SK-MEL-5 (cell line): ENCODE results near the gene ASF1B. TPM values are rescaled to one million over a fixed set of nuclear protein-coding genes. Genes with fewer than 3 reads are reported as not detected.
A peak's percentile ranks its signal among the peaks of the same experiment; 100 is the strongest.
"Not testable (repeated sequence)": the region's sequence is repeated elsewhere in the genome, so short reads cannot be mapped to it uniquely, and the experiment has no call there.

ENCODE experiments used
- DNase-seq: peaks from one replicate; pipeline ENCODE4 v3.0.0-alpha.2; 2016; ENCODE audit warnings: low read depth, low spot score
- in situ Hi-C: cut with HindIII; loops from 2 replicates; pipeline ENCODE4 v1.10.0; 2016; ENCODE audit warnings: low sequenced_read_pairs, high pct_unique_total_duplicates, low pct_unique_long_range_greater_than_20kb
- polyA plus RNA-seq, 2 experiments: library from polyadenylated mRNA; depleted of rRNA; stranded (reverse); fragments of >200 nt; gene quantifications; 2 replicates each; pipeline ENCODE4 v1.2.3, GENCODE V29; 2015
- total RNA-seq: library from RNA; depleted of rRNA; stranded (reverse); fragments of >200 nt; shearing (Covaris generic); gene quantifications from 2 replicates; pipeline ENCODE4 v1.2.3, GENCODE V29; 2014; rRNA removed

ASF1B gene
- total RNA-seq: 16.6 TPM in 2 replicates
- polyA plus RNA-seq (2015; cell fraction: cytosol; rRNA removed): 22.5 and 24.1 TPM in 2 replicates
- polyA plus RNA-seq (2015; cell fraction: nucleus; rRNA removed): 4.2 and 6.0 TPM in 2 replicates

- DNase-seq: peak; percentile 98
Observed at GRCh38 chr19:14136509-14137281, at the start of gene ASF1B. Gene ASF1B (minus strand): TSS chr19:14136589. CDS start chr19:14136456, 133 bp downstream.

GRCh38 chr19:14185691-14186090, 49.3 kb upstream of the ASF1B start:
- in situ Hi-C loops, DNase-seq: not testable (repeated sequence)

More at GRCh38 chr19:14136509-14137281, at the start of gene ASF1B:
- in situ Hi-C loops: no loop called here

GRCh38 chr19:14185158-14185557, 48.8 kb upstream of the ASF1B start:
- no peak for DNase-seq
- in situ Hi-C loops: no loop called here

DNA sequence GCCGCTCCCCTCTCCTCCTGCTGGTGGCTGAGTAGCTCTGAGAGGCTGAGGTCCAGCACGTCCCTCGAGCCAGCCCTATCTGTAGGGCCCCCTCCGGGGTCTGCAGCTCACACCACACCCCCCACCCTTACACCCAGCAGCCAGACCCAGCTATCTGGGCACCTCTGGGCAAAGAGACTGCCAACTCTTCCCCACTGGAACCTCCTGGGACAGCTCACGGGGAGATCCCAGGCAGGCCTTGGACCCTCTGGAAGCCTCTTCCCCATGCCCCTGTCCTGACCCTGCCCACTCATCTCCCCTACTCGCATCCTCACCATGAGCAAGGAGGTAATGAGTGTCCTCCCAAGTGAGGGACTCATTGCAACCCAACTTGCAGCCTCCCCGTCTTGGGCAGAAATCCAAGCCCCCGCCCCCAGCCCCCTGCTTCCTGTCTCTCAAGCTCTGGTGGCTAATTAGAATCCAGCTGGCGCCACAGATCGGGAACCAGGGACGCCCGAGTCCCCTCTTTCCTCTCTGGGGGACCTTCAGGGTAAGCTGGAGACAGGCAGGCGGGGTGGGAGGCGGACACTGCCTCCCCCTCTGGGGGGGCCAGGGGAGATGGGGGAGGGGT, 47.5 kb upstream of the ASF1B start:
- in situ Hi-C loops: no loop called here
- no peak for DNase-seq

GRCh38 chr19:14182476-14182875, 46.1 kb upstream of the ASF1B start:
- no peak for DNase-seq
- in situ Hi-C loops: no loop called here

GRCh38 chr19:14181906-14182305, 45.5 kb upstream of the ASF1B start:
- in situ Hi-C loops: no loop called here
- no peak for DNase-seq

DNA sequence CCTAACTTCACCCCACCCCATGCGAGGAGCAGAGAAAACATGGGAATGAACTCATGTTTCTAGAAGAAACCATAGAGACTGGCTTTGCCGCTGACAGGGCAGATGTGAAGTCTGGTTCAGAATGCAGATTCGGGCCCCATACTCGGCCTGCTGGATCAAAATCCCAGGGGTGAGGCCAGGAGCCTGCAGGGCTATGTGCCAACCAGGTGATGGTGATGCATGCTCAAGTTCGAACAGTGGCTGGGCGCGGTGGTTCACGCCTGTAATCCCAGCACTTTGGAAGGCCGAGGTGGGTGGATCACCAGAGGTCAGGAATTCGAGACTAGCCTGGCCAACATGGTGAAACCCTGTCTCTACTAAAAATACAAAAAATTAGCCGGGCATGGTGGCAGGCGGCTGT, 44.8 kb upstream of the ASF1B start:
- in situ Hi-C loops, DNase-seq: not testable (repeated sequence)

- in situ Hi-C loops: no loop called here
- no peak for DNase-seq
Observed at GRCh38 chr19:14177496-14178074, 41.2 kb upstream of the ASF1B start.

DNA sequence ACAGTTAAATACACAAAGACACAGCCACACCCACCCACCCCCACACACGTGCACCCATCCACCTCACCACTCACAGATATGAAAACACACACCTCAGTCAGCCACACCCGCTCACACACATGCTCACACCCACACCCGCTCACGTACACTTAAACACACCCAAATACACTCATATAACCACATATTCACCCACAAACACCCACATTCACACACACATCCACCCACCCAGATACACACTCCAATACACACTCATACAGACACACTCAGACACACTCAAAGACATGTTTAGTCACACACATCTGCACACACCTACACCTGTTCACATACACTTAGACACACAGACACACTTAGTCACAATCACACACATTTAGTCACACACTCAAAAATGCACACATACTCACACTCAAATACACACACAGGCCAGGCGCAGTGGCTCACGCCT, 39.0 kb upstream of the ASF1B start:
- in situ Hi-C loops: no loop called here
- DNase-seq: no peak

DNA sequence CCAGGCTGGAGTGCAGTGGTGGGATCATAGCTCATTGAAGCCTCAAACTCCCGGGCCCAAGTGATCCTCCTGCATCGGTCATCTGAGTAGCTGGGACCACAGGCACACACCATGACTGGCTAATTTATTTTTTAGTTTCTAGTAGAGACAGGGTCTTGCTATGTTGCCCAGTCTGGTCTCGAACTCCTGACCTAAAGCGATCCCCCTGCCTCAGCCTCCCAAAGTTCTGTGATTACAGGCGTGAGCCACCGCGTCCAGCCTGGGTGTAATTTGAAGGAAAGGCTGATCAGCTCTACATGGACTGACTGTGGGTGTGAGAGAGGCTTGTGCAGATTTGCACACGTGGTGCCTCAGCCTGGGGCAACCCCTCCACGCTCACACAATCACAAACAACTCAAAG, 38.5 kb upstream of the ASF1B start:
- DNase-seq: no peak
- in situ Hi-C loops: no loop called here

DNA sequence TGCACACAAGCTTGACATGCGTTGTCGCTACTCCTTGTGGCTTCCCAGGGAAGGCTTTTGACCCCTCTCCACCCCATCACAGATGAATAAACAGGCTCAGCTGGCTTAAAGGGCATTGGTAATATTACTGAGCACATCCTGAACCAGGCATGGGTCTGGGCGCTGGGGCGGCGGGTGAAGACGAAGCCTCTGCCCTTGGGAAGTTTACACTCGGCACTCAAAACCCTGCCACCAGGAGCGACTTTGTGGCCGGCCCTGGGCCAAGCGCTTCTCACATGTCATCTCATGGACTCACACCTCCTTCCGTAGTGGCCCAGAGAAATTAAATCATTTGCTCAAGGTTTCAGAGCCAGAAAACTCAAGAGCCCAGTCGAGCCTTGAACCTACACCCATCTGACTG, 32.6 kb upstream of the ASF1B start:
- in situ Hi-C loops: no loop called here
- no peak for DNase-seq

- DNase-seq: no peak
- in situ Hi-C loops: no loop called here
Observed at GRCh38 chr19:14168259-14168972, 32.0 kb upstream of the ASF1B start.

DNA sequence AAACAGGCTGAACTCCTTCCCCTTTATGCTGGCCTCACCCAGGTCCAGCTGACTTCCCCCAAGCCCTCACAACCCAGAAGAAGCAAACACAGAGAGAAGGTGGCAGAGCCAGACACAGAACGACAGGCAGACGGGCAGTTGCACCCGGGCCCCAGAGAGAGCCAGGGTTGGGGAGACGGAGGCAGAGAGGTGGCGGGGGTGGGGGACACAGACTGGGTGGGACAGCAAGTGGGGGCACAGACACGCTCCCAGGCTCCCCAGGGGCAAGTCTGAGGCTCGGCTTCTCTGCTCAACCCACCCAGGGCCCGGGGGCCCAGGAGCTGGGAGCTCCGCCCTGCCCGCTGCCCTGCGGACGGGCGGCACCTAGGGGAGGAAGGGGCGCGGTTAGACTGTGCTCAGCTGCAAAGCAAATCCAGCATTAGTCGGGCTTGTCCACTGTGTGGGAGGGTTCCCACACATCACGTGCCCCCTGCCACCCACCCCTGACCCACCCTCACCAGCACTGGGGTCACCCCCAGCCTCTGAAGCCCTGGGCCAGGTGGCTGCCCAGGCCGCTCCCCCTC, 31.3 kb upstream of the ASF1B start:
- DNase-seq: no peak

DNA sequence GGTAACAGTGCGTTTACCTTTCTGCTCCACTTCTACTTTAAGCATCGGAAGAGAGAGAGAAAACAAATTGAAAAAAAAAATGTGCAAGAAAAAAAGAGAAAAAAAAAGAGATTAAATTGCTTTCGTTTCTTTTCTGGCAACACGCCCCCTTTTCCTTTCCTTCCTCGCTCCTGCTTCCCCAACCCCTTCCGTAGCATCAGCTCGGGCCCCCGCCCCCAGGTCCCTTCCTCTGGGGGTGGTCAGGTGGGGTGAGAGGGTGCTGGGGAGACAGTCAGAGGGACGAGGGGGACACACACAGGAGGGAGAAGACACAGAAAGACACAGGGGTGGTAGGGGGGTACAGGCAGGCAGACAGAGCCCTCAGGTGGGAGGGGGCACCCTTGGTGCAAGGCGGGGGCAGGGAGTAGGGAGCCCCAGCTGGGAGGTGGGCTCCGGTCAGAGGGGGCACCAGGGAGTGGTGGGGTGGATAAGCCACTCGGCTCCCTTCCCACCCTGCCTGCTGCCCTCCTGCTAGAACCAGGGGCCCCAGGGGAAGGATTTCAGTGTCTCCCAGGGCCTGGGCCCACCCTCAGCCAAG, 30.7 kb upstream of the ASF1B start:
- no peak for DNase-seq
- in situ Hi-C loops: no loop called here

More for the DNA sequence above, 31.3 kb upstream of the ASF1B start:
- in situ Hi-C loops: no loop called here

GRCh38 chr19:14165990-14166830, 29.8 kb upstream of the ASF1B start:
- in situ Hi-C loops: no loop called here
- DNase-seq: no peak

DNA sequence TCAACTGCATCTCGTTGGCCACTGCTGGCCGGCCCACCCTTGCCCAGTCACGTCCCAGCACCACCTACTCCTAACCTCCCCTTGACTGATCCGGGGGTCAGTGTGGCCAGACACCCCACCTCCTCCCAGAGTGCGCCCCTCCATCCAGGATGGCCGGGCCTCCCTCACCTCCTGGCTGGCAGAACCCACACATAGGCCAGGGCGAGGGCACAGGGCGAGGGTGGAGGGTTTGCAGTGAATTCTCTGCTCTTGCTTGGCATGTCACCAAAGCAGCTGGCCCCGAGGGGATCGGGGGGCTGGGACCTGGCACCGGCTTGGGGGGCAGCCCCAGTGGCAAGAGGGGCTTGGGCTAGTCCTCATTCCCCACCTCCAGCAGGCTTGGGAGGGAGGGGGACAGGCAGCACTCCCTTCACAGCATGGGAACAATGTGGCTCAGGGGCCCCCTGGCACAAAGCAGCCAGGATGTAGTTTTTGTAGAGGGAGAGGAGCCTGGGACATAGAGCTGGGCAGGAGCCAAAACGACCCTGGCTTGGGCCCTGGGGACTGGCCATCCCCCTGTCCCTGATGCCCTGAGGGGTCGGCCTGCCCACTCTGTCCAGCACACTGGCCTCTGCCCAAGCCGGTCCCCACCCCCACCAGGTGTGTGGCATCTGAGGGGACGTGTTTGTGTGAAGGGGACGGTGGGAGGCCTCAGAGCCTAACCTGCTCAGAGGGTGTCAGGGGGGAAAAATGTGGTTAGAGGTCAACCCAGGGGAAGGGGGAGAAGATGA, 28.5 kb upstream of the ASF1B start:
- in situ Hi-C loops: no loop called here
- DNase-seq: no peak
